WTC11 (cell line): ENCODE results near the gene EIF3A. TPM values are rescaled to one million over a fixed set of nuclear protein-coding genes. Genes with fewer than 3 reads are reported as not detected.

Experiments used
- ATAC-seq: fragments of 200-7000 bp; cut with Tn5 transposase; 2 replicates; pipeline ENCODE4 v1.10.0; 2021; ENCODE audit warnings: mild to moderate bottlenecking, moderate library complexity
- CTCF ChIA-PET: fragments of 300-600 bp; sonication (Branson Sonifier 250); formaldehyde crosslinking; loops from one replicate; lab custom pipeline; 2021; ENCODE audit warnings: antibody characterized with exemption; lab: Charles Lee
- POLR2A ChIA-PET: fragments of 350-600 bp; sonication (Branson Sonifier 250); formaldehyde crosslinking; loops from one replicate; lab custom pipeline; 2021; ENCODE audit warnings: antibody characterized with exemption; lab: Charles Lee
- DNase-seq: peaks from one replicate; pipeline ENCODE4 v3.0.0; 2021; ENCODE audit warnings: low spot score
- H3K27ac Mint-ChIP-seq: 2 replicates; pipeline ENCODE4 v1.8.0; 2021; ENCODE audit warnings: mixed read lengths
- H3K27me3 Mint-ChIP-seq: 2 replicates; pipeline ENCODE4 v1.8.0; 2021; ENCODE audit warnings: low read depth, mild to moderate bottlenecking, moderate library complexity, mixed read lengths
- H3K36me3 Mint-ChIP-seq: 2 replicates; pipeline ENCODE4 v1.8.0; 2021; ENCODE audit warnings: mixed read lengths
- H3K4me1 Mint-ChIP-seq: 2 replicates; pipeline ENCODE4 v1.8.0; 2022; ENCODE audit warnings: mixed read lengths
- H3K4me3 Mint-ChIP-seq: 2 replicates; pipeline ENCODE4 v1.8.0; 2021; ENCODE audit warnings: mild to moderate bottlenecking, moderate library complexity, mixed read lengths
- H3K9me3 Mint-ChIP-seq: 2 replicates; pipeline ENCODE4 v1.8.0; 2021; ENCODE audit warnings: mixed read lengths
- AFF4 ChIP-seq: sonication (generic); formaldehyde crosslinking; IDR thresholded peaks from 2 replicates; pipeline ENCODE4 v1.8.1; 2023; ENCODE audit warnings: mild to moderate bottlenecking, missing genetic modification reagents, borderline replicate concordance
- ATF1 ChIP-seq: sonication (generic); formaldehyde crosslinking; IDR thresholded peaks from 2 replicates; pipeline ENCODE4 v1.8.1; 2023; ENCODE audit warnings: mild to moderate bottlenecking, moderate library complexity, missing genetic modification reagents
- ATF2 ChIP-seq: sonication (generic); formaldehyde crosslinking; IDR thresholded peaks from 2 replicates; pipeline ENCODE4 v1.8.1; 2022; ENCODE audit warnings: low read depth, missing genetic modification reagents, borderline replicate concordance
- ATF6 ChIP-seq: sonication (generic); formaldehyde crosslinking; IDR thresholded peaks from 2 replicates; pipeline ENCODE4 v1.8.1; 2023; ENCODE audit warnings: mild to moderate bottlenecking, missing genetic modification reagents
- CREB1 ChIP-seq: sonication (generic); formaldehyde crosslinking; IDR thresholded peaks from 2 replicates; pipeline ENCODE4 v1.8.0; 2023; ENCODE audit warnings: mild to moderate bottlenecking, missing genetic modification reagents
- CTCF ChIP-seq: fragments of 200-600 bp; IDR thresholded peaks from 2 replicates; pipeline ENCODE4 v1.8.0; 2022; ENCODE audit warnings: antibody characterized with exemption
- E2F1 ChIP-seq: sonication (generic); formaldehyde crosslinking; IDR thresholded peaks from 2 replicates; pipeline ENCODE4 v1.8.0; 2022; ENCODE audit warnings: mild to moderate bottlenecking, missing genetic modification reagents
- EMX1 ChIP-seq: fragments of 250-450 bp; sonication (Bioruptor Pico); IDR thresholded peaks from 2 replicates; pipeline ENCODE4 v1.8.0; 2021; ENCODE audit warnings: mild to moderate bottlenecking
- FOXP4 ChIP-seq: sonication (generic); formaldehyde crosslinking; IDR thresholded peaks from 2 replicates; pipeline ENCODE4 v1.8.0; 2022; ENCODE audit warnings: mild to moderate bottlenecking, missing genetic modification reagents
- GRHL2 ChIP-seq: fragments of 250-450 bp; sonication (Bioruptor Pico); IDR thresholded peaks from 2 replicates; pipeline ENCODE4 v1.8.0; 2022; ENCODE audit warnings: mild to moderate bottlenecking, moderate library complexity; ENCODE audit not compliant: insufficient replicate concordance, severe bottlenecking
- HMGA2 ChIP-seq: fragments of 250-450 bp; sonication (Bioruptor Pico); IDR thresholded peaks from 2 replicates; pipeline ENCODE4 v1.4.0; 2021; ENCODE audit warnings: mild to moderate bottlenecking, moderate library complexity
- HMGXB4 ChIP-seq: sonication (generic); formaldehyde crosslinking; IDR thresholded peaks from 2 replicates; pipeline ENCODE4 v1.8.1; 2023; ENCODE audit warnings: mild to moderate bottlenecking, moderate library complexity, missing genetic modification reagents
- KAT7 ChIP-seq: sonication (generic); formaldehyde crosslinking; IDR thresholded peaks from 2 replicates; pipeline ENCODE4 v1.8.1; 2023; ENCODE audit warnings: missing genetic modification reagents, mild to moderate bottlenecking, borderline replicate concordance
- NFATC4 ChIP-seq: fragments of 250-450 bp; sonication (Bioruptor Pico); IDR thresholded peaks from 2 replicates; pipeline ENCODE4 v1.9.0; 2021; ENCODE audit warnings: mild to moderate bottlenecking
- NFE2L1 ChIP-seq: sonication (generic); formaldehyde crosslinking; IDR thresholded peaks from 2 replicates; pipeline ENCODE4 v1.8.1; 2023; ENCODE audit warnings: missing genetic modification reagents
- SMAD4 ChIP-seq: sonication (generic); formaldehyde crosslinking; IDR thresholded peaks from 2 replicates; pipeline ENCODE4 v1.8.0; 2022; ENCODE audit warnings: mild to moderate bottlenecking, missing genetic modification reagents
- SOX15 ChIP-seq: fragments of 250-450 bp; sonication (Bioruptor Pico); IDR thresholded peaks from 2 replicates; pipeline ENCODE4 v1.9.0; 2021; ENCODE audit warnings: mild to moderate bottlenecking
- SP1 ChIP-seq: sonication (generic); formaldehyde crosslinking; conservative IDR thresholded peaks from 2 replicates; pipeline ENCODE4 v1.8.1; 2022; ENCODE audit warnings: missing genetic modification reagents
- TP53 ChIP-seq: sonication (generic); formaldehyde crosslinking; IDR thresholded peaks from 2 replicates; pipeline ENCODE4 v1.8.1; 2023; ENCODE audit warnings: mild to moderate bottlenecking, missing genetic modification reagents
- ZBTB43 ChIP-seq: sonication (generic); formaldehyde crosslinking; IDR thresholded peaks from 2 replicates; pipeline ENCODE4 v1.8.1; 2023; ENCODE audit warnings: mild to moderate bottlenecking, missing genetic modification reagents
- ZNF396 ChIP-seq: fragments of 250-450 bp; sonication (Bioruptor Pico); IDR thresholded peaks from 2 replicates; pipeline ENCODE4 v1.8.0; 2021; ENCODE audit warnings: mild to moderate bottlenecking, moderate library complexity, borderline replicate concordance
- ZNF671 ChIP-seq: fragments of 250-450 bp; sonication (Bioruptor Pico); IDR thresholded peaks from 2 replicates; pipeline ENCODE4 v1.8.0; 2021; ENCODE audit warnings: mild to moderate bottlenecking
- total RNA-seq: library from RNA; stranded (reverse); gene quantifications from 3 replicates; pipeline ENCODE4 v1.2.3, GENCODE V29; 2021

The EIF3A gene
- total RNA-seq, 1 experiment from 2014 or later: 213 TPM

GRCh38 chr10:119028900-119029612, 51.6 kb downstream of the EIF3A start:
- Mint-ChIP-seq H3K27ac (no peak overlapping the region), H3K36me3 (peaks cover 4% of the 10 kb centered on the region), H3K9me3 (no peaks in the 10 kb centered on the region), H3K27me3 (peaks cover 6% of the 10 kb centered on the region), H3K4me1 (peaks cover 24% of the 10 kb centered on the region), H3K4me3 (peak overlapping the region; percentile 65)
- ChIA-PET POLR2A (interaction anchor here (0.6 to 2.0 kb wide), 4 partner anchors 51 to 789 kb away, joined by 3 to 6 read pairs (median 4); partner anchors contain the start of genes CACUL1 and DENND10), CTCF (interaction anchor here (1.0 to 1.3 kb wide), 5 partner anchors 23 to 434 kb away, joined by 3 to 4 read pairs (median 3); no protein-coding TSS in a partner anchor)
- ATAC-seq (peak; percentile 80), DNase-seq (peak; percentile 96)
- TF ChIP-seq SOX15 (CRISPR knock-in tag) (no peak), CREB1 (CRISPR knock-in tag) (no peak), ZBTB43 (CRISPR knock-in tag) (no peak), TP53 (CRISPR knock-in tag) (no peak), FOXP4 (CRISPR knock-in tag) (no peak), GRHL2 (CRISPR knock-in tag) (no peak), ZNF396 (CRISPR knock-in tag) (no peak), E2F1 (CRISPR knock-in tag) (no peak), CTCF (no peak), NFATC4 (no peak), NFE2L1 (CRISPR knock-in tag) (no peak), ATF2 (CRISPR knock-in tag) (no peak), HMGA2 (CRISPR knock-in tag) (no peak), KAT7 (no peak), SP1 (CRISPR knock-in tag) (peak; percentile 92), ATF6 (CRISPR knock-in tag) (no peak), AFF4 (CRISPR knock-in tag) (no peak), ATF1 (no peak), HMGXB4 (CRISPR knock-in tag) (no peak), EMX1 (CRISPR knock-in tag) (no peak), SMAD4 (CRISPR knock-in tag) (no peak), ZNF671 (CRISPR knock-in tag) (no peak)
